ENCODE data around the gene OSBPL10. TPM values are rescaled to one million over a fixed set of nuclear protein-coding genes. Genes with fewer than 3 reads are reported as not detected.

The OSBPL10 gene
- total RNA-seq, 1 donor from 2014 or later: 52.7 TPM

DNA sequence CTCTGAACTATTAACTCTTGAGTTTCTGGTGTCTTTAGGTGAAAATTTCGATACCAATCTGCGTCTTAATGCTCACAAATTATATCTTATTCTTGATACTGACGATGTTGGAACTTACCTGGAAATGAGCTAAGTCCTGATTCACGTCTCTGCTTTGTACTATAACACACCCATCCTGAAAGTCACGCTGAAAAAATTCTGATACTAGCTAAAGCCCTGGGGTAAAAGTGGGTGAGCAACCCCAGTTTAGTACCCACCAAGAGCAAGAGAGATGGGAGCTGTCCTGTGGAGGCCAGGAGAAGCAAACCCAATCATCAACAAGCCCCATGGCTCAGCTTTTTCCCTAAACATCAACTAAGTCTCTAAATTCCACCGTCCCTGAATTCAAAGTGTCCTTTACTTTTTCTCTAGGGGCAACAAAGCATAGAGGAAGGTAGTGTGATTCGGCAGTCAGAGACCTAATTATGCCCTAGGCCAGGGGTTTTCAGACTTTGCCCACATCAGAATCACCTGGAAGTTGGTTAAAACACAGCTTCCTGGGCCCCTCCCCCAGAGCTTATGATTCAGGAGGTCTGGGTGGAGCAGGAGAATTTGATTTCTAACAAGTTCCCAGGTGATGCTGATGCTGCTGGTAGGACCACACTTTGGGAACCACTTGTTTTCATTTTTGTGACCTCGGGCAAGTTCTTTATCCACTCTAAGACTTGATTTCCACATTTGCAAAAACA is 90.2 kb downstream of the OSBPL10 start:
- Histone ChIP-seq H3K27ac (ENCODE audit: low read depth, low read length) (no peak overlapping the region), H3K9ac (ENCODE audit: low read length) (no peak overlapping the region), H4K20me1 (ENCODE audit: insufficient read depth, low read length) (peaks cover 27% of the 10 kb centered on the region), H3K27me3 (ENCODE audit: insufficient read depth, low read length) (no peaks in the 10 kb centered on the region), H3K79me2 (ENCODE audit: insufficient read depth, low read length) (no peaks in the 10 kb centered on the region), H3K4me3 (ENCODE audit: insufficient read depth, low read depth, low read length) (no peak overlapping the region), H3K9me3 (ENCODE audit: insufficient read depth, low read depth, low read length) (no peaks in the 10 kb centered on the region), H3K4me1 (ENCODE audit: insufficient read depth, low read length) (no peaks in the 10 kb centered on the region), H3K4me2 (ENCODE audit: low read length) (no peak overlapping the region), H3K36me3 (ENCODE audit: insufficient read depth, low read length) (no peaks in the 10 kb centered on the region), H2AFZ (ENCODE audit: low read depth, low read length) (no peak overlapping the region)
- H3K4me1 Mint-ChIP-seq (ENCODE audit: low read depth, unreplicated experiment): peaks cover 30% of the 10 kb centered on the region
- H3K9me3 Mint-ChIP-seq (ENCODE audit: unreplicated experiment): no peaks in the 10 kb centered on the region
- TF ChIP-seq EZH2 (IDR thresholded peaks at IDR 0.05; ENCODE audit: insufficient read depth, low read length): no peak
- TF ChIP-seq, protein P1, sequence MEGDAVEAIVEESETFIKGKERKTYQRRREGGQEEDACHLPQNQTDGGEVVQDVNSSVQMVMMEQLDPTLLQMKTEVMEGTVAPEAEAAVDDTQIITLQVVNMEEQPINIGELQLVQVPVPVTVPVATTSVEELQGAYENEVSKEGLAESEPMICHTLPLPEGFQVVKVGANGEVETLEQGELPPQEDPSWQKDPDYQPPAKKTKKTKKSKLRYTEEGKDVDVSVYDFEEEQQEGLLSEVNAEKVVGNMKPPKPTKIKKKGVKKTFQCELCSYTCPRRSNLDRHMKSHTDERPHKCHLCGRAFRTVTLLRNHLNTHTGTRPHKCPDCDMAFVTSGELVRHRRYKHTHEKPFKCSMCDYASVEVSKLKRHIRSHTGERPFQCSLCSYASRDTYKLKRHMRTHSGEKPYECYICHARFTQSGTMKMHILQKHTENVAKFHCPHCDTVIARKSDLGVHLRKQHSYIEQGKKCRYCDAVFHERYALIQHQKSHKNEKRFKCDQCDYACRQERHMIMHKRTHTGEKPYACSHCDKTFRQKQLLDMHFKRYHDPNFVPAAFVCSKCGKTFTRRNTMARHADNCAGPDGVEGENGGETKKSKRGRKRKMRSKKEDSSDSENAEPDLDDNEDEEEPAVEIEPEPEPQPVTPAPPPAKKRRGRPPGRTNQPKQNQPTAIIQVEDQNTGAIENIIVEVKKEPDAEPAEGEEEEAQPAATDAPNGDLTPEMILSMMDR (IDR thresholded peaks at IDR 0.05; ENCODE audit: insufficient read depth, low read depth, low read length): no peak
- no peaks in the 10 kb centered on the region for H3K27me3 Mint-ChIP-seq (ENCODE audit: low read depth, unreplicated experiment)
- H3K36me3 Mint-ChIP-seq (ENCODE audit: low read depth, unreplicated experiment): peaks cover 3% of the 10 kb centered on the region
- FAIRE-seq: no peak
- H3K4me3 Mint-ChIP-seq (ENCODE audit: unreplicated experiment): no peak overlapping the region
- no peak overlapping the region for H3K27ac Mint-ChIP-seq (ENCODE audit: unreplicated experiment)
- no peak for DNase-seq (ENCODE audit: low read depth)

DNA sequence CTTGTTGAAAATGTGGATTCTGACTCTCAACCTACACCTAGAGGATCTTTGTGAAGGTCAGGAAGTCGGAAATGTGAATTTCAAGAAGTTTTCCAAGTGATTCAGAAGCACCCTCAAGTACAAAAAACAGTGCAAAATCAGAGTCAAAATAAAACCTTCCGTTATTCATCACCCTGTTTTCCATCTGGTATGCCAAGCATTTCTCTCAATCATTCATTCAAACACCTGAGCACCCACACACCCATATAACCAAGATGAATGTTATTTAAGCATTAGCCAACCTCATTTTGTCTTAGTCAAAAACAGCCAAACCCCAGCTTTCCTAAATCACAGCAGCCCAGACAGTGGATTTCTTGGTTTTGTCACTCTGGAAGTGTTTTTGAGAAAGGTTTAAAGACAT is 91.1 kb downstream of the OSBPL10 start:
- H3K79me2 ChIP-seq (ENCODE audit: insufficient read depth, low read length): peaks cover 4% of the 10 kb centered on the region
- H3K9me3 ChIP-seq (ENCODE audit: insufficient read depth, low read depth, low read length): no peaks in the 10 kb centered on the region
- H3K27ac ChIP-seq (ENCODE audit: low read depth, low read length): no peak overlapping the region
- H2AFZ ChIP-seq (ENCODE audit: low read depth, low read length): no peak overlapping the region
- Mint-ChIP-seq H3K36me3 (ENCODE audit: low read depth, unreplicated experiment) (peaks cover 6% of the 10 kb centered on the region), H3K4me3 (ENCODE audit: unreplicated experiment) (no peak overlapping the region), H3K4me1 (ENCODE audit: low read depth, unreplicated experiment) (peaks cover 25% of the 10 kb centered on the region), H3K27ac (ENCODE audit: unreplicated experiment) (no peak overlapping the region), H3K9me3 (ENCODE audit: unreplicated experiment) (no peaks in the 10 kb centered on the region), H3K27me3 (ENCODE audit: low read depth, unreplicated experiment) (no peaks in the 10 kb centered on the region)
- H3K4me1 ChIP-seq (ENCODE audit: insufficient read depth, low read length): no peaks in the 10 kb centered on the region
- no peak overlapping the region for H3K4me3 ChIP-seq (ENCODE audit: insufficient read depth, low read depth, low read length)
- DNase-seq (ENCODE audit: low read depth) (peak; percentile 10), FAIRE-seq (no peak)
- peaks cover 31% of the 10 kb centered on the region for H4K20me1 ChIP-seq (ENCODE audit: insufficient read depth, low read length)
- no peak overlapping the region for H3K4me2 ChIP-seq (ENCODE audit: low read length)
- H3K27me3 ChIP-seq (ENCODE audit: insufficient read depth, low read length): no peaks in the 10 kb centered on the region
- TF ChIP-seq, protein P1 (IDR thresholded peaks at IDR 0.05; ENCODE audit: insufficient read depth, low read depth, low read length): no peak
- no peak for TF ChIP-seq EZH2 (IDR thresholded peaks at IDR 0.05; ENCODE audit: insufficient read depth, low read length)
- no peaks in the 10 kb centered on the region for H3K36me3 ChIP-seq (ENCODE audit: insufficient read depth, low read length)
- H3K9ac ChIP-seq (ENCODE audit: low read length): no peak overlapping the region

DNA sequence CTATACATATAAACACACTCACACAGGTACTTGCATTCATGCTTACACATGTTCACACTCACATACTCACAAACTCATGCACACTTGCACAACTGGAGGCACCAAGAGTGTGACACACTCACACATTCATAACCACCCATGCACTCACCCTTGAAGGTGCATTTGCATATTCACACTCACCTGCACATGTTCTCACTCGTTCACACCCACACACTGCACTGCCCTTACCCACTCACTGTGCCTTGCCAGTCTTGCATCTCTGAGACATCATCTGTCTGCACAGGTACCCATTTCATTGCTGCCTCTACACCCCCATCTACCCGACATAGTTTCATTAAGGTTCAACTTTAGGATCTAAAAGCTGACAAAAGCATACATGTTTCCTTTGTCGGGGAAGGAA is 95.8 kb downstream of the OSBPL10 start:
- Histone ChIP-seq H3K27me3 (ENCODE audit: insufficient read depth, low read length) (no peaks in the 10 kb centered on the region), H2AFZ (ENCODE audit: low read depth, low read length) (no peak overlapping the region), H3K79me2 (ENCODE audit: insufficient read depth, low read length) (peaks cover 5% of the 10 kb centered on the region), H3K4me1 (ENCODE audit: insufficient read depth, low read length) (no peaks in the 10 kb centered on the region), H4K20me1 (ENCODE audit: insufficient read depth, low read length) (peaks cover 22% of the 10 kb centered on the region), H3K9me3 (ENCODE audit: insufficient read depth, low read depth, low read length) (no peaks in the 10 kb centered on the region), H3K4me3 (ENCODE audit: insufficient read depth, low read depth, low read length) (no peak overlapping the region), H3K36me3 (ENCODE audit: insufficient read depth, low read length) (no peaks in the 10 kb centered on the region), H3K27ac (ENCODE audit: low read depth, low read length) (no peak overlapping the region), H3K4me2 (ENCODE audit: low read length) (no peak overlapping the region), H3K9ac (ENCODE audit: low read length) (no peak overlapping the region)
- no peak overlapping the region for H3K27ac Mint-ChIP-seq (ENCODE audit: unreplicated experiment)
- H3K9me3 Mint-ChIP-seq (ENCODE audit: unreplicated experiment): peaks cover 3% of the 10 kb centered on the region
- no peak for TF ChIP-seq EZH2 (IDR thresholded peaks at IDR 0.05; ENCODE audit: insufficient read depth, low read length)
- TF ChIP-seq, protein P1 (IDR thresholded peaks at IDR 0.05; ENCODE audit: insufficient read depth, low read depth, low read length): no peak
- no peak for FAIRE-seq
- DNase-seq (ENCODE audit: low read depth): no peak
- H3K4me1 Mint-ChIP-seq (ENCODE audit: low read depth, unreplicated experiment): peaks cover 5% of the 10 kb centered on the region
- no peak overlapping the region for H3K4me3 Mint-ChIP-seq (ENCODE audit: unreplicated experiment)
- no peaks in the 10 kb centered on the region for H3K27me3 Mint-ChIP-seq (ENCODE audit: low read depth, unreplicated experiment)
- peaks cover 9% of the 10 kb centered on the region for H3K36me3 Mint-ChIP-seq (ENCODE audit: low read depth, unreplicated experiment)

Measured in astrocyte (in vitro differentiated cells and primary cell).